C4-2B (cell line): ENCODE results near the gene MRPL34.

Experiments
- H3K27ac ChIP-seq: fragments of 450-650 bp; 2 replicates; pipeline ENCODE4 v1.5.1; 2017
- ZFX ChIP-seq: fragments of 450-650 bp; IDR thresholded peaks from 2 replicates; pipeline ENCODE4 v1.6.1; 2017
- TF ChIP-seq, protein P1 (sequence below): fragments of 450-650 bp; conservative IDR thresholded peaks from 2 replicates; pipeline ENCODE4 v1.5.1; 2017; ENCODE audit warnings: mild to moderate bottlenecking

The MRPL34 gene

DNA sequence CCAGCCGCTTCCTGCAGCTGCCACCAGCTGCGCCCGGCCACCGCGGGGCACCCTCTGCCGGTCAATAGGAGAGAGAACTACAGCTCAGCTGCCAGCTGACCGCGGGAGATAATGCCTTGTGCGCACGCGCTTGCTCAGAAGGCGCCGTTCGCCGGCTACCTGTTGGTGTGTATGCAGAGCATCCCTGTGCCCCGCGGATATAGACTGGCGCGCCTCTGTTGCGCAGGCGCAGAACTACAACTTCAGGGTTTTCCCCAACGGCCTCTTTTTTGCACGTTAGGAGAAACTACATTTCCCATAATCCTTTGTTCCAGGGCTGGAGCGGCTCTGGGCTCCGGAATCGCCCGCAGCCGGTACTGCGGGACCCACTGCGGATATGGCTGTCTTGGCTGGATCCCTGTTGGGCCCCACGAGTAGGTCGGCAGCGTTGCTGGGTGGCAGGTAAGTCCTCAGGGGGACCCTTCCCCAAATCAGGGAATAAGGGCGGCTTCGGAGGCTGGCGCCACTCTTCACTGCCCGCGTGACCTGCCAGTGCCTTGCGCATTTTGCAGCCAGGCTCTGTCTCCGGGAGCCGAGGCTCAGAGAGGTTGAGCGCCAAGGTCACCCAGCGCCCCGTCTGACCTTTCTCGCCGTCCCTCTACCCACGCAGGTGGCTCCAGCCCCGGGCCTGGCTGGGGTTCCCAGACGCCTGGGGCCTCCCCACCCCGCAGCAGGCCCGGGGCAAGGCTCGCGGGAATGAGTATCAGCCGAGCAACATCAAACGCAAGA lies at the start of gene MRPL34:
TSS of gene MRPL34 (plus strand) at position 356 of the 768 bp plus-strand sequence. CDS start at position 377, 21 bp downstream.
- TF ChIP-seq, protein P1, sequence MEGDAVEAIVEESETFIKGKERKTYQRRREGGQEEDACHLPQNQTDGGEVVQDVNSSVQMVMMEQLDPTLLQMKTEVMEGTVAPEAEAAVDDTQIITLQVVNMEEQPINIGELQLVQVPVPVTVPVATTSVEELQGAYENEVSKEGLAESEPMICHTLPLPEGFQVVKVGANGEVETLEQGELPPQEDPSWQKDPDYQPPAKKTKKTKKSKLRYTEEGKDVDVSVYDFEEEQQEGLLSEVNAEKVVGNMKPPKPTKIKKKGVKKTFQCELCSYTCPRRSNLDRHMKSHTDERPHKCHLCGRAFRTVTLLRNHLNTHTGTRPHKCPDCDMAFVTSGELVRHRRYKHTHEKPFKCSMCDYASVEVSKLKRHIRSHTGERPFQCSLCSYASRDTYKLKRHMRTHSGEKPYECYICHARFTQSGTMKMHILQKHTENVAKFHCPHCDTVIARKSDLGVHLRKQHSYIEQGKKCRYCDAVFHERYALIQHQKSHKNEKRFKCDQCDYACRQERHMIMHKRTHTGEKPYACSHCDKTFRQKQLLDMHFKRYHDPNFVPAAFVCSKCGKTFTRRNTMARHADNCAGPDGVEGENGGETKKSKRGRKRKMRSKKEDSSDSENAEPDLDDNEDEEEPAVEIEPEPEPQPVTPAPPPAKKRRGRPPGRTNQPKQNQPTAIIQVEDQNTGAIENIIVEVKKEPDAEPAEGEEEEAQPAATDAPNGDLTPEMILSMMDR: peak; percentile 95
- TF ChIP-seq ZFX: peak; percentile 88
- H3K27ac ChIP-seq: peak within 1 kb of the TSS; percentile 92

DNA sequence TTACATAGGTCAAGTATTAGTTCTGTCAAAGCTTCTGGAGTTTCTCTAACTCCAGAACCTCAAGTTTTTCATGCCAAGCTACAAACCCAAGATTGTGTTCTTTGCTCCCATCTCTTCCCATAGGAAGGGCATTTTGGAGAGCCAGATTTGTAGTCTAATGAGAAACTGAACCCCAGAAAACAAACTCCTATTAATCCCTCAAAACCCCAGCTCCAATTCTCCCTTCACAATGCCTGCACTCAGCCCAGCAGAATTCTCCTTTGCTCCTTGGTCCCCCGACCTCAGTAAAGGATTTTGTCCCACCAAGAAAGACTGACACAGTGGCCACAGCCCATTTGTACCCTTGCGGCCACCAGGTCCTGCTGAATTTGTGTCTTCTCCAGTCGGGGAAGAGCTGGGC lies 49.5 kb upstream of the MRPL34 start:
- no peak for TF ChIP-seq ZFX
- TF ChIP-seq, protein P1: no peak
- no peak overlapping the region for H3K27ac ChIP-seq

DNA sequence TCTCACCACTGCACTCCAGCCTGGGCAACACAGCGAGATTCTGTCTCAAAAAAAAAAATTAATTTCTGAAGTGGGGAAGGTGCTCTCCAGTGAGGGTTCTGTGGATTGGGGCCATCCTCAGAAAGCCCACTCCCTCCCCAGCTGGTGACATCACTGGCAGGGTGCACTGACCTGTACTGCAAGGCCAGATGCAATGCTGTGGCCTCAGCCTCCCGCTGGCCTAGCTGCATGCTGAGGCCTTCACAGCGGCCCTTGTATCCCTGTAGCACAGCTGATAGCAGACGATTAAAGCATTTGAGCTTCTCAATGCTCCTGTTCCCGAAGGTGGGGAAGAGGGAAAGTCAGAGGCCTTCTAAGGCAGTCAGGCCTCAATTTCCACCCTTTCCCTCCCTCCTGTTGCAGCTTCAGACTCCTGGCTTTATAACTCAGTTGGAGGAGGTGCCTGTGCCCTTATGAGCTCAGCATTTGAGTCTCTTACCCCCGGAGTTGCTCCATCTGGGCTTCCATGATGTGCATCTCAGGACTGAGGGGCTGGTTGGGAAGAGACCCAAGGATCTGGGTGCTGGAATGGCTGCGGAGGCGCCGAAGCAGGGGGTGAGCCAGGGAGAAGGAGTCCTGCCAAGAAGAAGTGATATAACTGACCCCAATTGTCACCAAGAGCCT lies 46.4 kb upstream of the MRPL34 start:
- H3K27ac ChIP-seq: no peak overlapping the region
- TF ChIP-seq ZFX: no peak
- TF ChIP-seq, protein P1: no peak

DNA sequence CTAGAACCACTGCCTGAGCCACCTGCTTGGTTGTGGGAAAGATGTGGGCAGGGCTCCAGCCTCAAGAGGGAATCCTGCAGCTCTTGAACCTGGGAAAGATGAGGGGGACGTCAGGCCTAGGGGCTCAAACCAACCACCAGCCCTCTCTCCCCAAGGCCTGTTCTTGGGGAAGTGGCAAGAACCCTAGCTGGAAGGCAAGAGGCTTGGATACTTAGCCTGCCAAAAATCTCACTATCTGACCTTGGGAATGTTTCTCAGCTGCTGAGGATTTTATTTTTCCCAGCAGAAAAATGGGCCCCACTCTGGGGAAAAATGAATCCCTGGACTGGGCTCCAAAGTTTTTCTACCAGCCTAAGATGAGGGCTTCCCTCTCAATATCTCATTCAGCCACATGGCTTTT lies 45.7 kb upstream of the MRPL34 start:
- TF ChIP-seq, protein P1: no peak
- TF ChIP-seq ZFX: no peak
- no peak overlapping the region for H3K27ac ChIP-seq

DNA sequence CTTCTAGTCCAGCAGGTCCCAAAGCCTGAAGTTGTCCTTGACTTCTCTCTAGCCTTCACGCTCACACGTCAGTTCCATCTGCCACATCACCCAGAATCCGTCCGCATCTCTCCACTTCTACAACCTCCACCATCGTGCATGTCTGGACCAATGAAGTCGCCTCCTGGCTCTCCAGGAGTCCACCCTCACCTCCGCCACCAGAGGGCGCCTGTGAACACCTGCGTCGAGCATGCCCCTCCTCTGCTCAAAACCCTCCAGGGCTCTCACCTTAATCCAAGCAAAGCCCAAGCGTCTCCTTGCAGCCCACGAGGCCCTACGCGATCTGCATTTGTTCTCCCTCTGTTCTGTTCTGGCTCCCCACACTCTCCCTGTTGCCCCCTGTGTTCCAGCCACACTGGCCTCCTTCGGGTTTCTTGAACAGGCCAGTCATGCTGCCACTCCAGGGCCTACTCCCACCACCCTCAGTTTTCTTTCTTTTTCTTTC lies 44.8 kb upstream of the MRPL34 start:
- no peak for TF ChIP-seq ZFX
- TF ChIP-seq, protein P1: peak; percentile 99
- H3K27ac ChIP-seq: no peak overlapping the region

DNA sequence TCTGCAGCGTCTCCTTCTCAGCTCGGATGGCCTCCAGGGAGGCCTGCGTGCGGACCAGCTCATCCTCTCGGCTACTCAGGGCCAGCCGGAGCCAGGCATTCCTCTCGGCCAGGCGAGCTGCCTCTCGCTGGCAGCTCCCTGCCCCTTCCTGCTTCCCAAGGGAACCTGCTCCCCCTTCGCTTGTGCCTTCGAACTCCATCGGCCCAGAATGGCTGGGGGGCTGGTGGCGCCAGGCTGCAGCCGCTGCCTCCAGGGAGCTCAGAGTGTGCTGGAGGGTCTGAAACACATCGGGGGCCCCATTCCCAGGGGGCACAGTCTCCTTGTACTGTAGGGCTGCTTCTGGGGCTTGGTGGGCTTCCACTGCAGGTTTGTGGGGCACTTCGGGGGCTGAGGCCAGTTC lies 43.1 kb upstream of the MRPL34 start:
- H3K27ac ChIP-seq: no peak overlapping the region
- TF ChIP-seq, protein P1: no peak
- TF ChIP-seq ZFX: no peak
